Uterus (tissue), 2 donors: ENCODE measurements around the gene ACE.

Experiments used
- CTCF ChIP-seq, 4 experiments: fragments of 200-600 bp in 2 of 4; fragments of 450-650 bp in 2 of 4; sonication (generic) in 2 of 4; IDR thresholded peaks; one replicate each; pipeline ENCODE4 v1.5.1; 2016 to 2019; ENCODE audit warnings: antibody characterized with exemption in 4 of 4, mild to moderate bottlenecking in 2 of 4, moderate library complexity in 1 of 4
- POLR2A ChIP-seq, 2 donors: fragments of 450-650 bp; IDR thresholded peaks; one replicate each; pipeline ENCODE4 v1.6.1; 2016; ENCODE audit warnings: antibody characterized with exemption in 2 of 2, mild to moderate bottlenecking in 1 of 2, moderate library complexity in 1 of 2

GRCh38 chr17:63528183-63528582, 51.3 kb downstream of the ACE start:
- no peak for TF ChIP-seq CTCF (IDR thresholded peaks at IDR 0.05)
- no peak for TF ChIP-seq POLR2A (IDR thresholded peaks at IDR 0.05)
